Esophagus muscularis mucosa (tissue), 4 donors: ENCODE results near the gene PNMT.

Source experiments
- EP300 ChIP-seq: sonication (generic); formaldehyde crosslinking; IDR thresholded peaks from one replicate; pipeline ENCODE4 v1.6.1; 2017; ENCODE audit warnings: antibody characterized with exemption
- POLR2A ChIP-seq: fragments of 450-650 bp; IDR thresholded peaks from one replicate; pipeline ENCODE4 v1.6.1; 2017; ENCODE audit warnings: antibody characterized with exemption, moderate library complexity, mild to moderate bottlenecking, low read depth
- POLR2AphosphoS5 ChIP-seq, 2 donors: sonication (generic); formaldehyde crosslinking; IDR thresholded peaks; one replicate each; pipeline ENCODE4 v1.6.1; 2017; ENCODE audit warnings: antibody characterized with exemption in 2 of 2
- TF ChIP-seq, protein P1 (sequence below), 3 experiments: fragments of 200-600 bp in 2 of 3; fragments of 450-650 bp in 1 of 3; sonication (generic) in 2 of 3; IDR thresholded peaks; one replicate each; pipeline ENCODE4 v1.5.1; 2017 to 2019; ENCODE audit warnings: antibody characterized with exemption in 3 of 3, mild to moderate bottlenecking in 2 of 3, moderate library complexity in 1 of 3

- TF ChIP-seq, protein P1, sequence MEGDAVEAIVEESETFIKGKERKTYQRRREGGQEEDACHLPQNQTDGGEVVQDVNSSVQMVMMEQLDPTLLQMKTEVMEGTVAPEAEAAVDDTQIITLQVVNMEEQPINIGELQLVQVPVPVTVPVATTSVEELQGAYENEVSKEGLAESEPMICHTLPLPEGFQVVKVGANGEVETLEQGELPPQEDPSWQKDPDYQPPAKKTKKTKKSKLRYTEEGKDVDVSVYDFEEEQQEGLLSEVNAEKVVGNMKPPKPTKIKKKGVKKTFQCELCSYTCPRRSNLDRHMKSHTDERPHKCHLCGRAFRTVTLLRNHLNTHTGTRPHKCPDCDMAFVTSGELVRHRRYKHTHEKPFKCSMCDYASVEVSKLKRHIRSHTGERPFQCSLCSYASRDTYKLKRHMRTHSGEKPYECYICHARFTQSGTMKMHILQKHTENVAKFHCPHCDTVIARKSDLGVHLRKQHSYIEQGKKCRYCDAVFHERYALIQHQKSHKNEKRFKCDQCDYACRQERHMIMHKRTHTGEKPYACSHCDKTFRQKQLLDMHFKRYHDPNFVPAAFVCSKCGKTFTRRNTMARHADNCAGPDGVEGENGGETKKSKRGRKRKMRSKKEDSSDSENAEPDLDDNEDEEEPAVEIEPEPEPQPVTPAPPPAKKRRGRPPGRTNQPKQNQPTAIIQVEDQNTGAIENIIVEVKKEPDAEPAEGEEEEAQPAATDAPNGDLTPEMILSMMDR (IDR thresholded peaks at IDR 0.05) = no peak
- TF ChIP-seq EP300 = no peak
- TF ChIP-seq POLR2A = no peak
- no peak for TF ChIP-seq POLR2AphosphoS5 (IDR thresholded peaks at IDR 0.05)
These were observed 1.9 kb downstream of the PNMT start for GRCh38 chr17:39669897-39670735.
